Umbilical cord (tissue), 2 donors: ENCODE measurements around the gene ABHD15. TPM values are rescaled to one million over a fixed set of nuclear protein-coding genes. Genes with fewer than 3 reads are reported as not detected.
"Not testable (repeated sequence)": the region's sequence is repeated elsewhere in the genome, so short reads cannot be mapped to it uniquely, and the experiment has no call there.

Source experiments
- DNase-seq: peaks from one replicate; pipeline ENCODE4 v3.0.0-alpha.2; 2015; ENCODE audit warnings: low spot score
- total RNA-seq: library from RNA; depleted of rRNA; stranded (reverse); fragments of >200 nt; gene quantifications from one replicate; pipeline ENCODE4 v1.2.3, GENCODE V29; 2014; ENCODE audit warnings: low replicate concordance; ENCODE audit not compliant: insufficient read depth

ABHD15 gene
- total RNA-seq, 1 donor from 2014 or later, result 3.1 TPM

DNA sequence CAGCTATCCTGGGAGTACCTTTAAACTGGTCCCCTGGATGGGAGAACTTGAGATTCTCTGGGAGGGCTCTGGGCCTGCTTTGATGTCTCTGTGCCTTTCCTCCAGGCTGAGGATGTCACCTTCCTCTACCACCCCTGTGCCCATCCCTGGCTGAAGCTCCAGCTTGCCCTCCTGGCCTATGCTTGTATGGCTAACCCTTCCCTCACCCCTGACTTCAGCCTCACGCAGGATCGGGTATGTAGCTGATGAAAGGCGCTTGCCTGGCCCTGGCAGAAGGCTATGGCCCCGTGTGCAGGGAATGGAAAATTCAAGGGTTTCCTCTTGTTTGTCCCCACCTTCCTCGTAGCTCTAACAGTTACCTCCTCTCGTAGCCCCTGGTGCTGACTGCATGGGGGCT lies 4.6 kb upstream of the ABHD15 start:
- DNase-seq, result no peak

DNA sequence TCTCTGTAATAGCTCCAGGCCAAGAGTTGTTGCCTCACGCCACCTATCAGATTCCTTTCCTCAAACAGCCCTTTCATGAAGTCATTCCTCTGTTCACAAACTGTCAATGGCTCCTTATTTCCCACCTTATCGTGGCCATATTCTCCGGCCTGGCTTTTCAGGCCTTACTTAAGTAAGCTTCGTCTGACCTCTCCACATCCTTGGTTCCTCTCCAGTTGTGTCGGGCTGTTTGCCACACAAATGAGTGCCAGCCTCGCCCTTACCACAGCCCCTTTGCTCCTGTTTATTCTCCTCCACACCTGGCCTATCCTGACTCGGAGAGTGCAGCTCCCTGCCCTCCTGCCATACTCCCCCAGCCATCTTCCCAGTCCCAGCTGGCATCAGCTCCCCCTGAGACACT lies 3.7 kb upstream of the ABHD15 start:
- no peak for DNase-seq

- no peak for DNase-seq
Observed at GRCh38 chr17:29569245-29569950, 2.6 kb upstream of the ABHD15 start.

DNA sequence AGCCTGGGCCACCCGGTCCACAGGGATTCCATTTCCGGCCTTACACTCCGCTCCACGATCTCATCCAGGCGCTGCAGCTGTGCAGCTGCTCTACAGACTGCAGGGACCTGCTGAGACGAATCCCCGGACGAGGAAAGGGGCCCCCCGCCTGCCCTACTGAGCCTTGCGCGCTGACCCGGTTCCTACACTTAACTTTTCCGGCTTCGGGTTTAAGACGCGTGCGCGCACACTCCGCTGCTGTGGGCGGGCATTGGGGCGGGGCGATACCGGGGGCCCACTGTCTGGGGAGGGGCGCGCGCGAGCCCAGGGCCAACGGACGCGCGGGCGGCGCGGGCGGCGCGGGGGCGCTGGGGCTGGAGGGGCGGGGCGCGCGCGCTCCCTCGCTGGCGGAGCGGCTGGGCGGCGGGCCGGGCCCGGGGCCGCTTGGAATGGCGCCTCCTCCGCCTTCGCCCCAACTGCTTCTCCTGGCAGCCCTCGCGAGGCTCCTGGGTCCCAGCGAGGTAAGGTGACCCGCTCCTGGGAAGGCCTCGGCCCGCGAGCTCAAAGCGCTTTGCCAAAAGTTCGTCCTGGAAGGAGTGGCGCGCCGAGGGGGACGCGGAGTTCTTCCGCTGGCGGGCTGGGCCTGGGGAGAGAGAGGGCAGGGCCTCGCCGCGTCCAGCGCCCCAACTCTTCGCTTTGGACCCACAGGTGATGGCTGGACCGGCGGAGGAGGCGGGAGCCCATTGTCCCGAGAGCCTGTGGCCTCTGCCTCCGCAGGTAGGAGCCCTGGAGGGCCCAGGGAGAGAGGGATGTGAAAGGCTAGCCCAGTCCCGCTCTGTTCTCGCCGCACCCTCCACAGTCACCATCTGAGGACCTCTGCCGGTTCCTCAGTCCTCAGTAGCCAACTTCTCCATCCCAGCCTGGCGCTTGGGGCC lies 1.8 kb upstream of the ABHD15 start, which contains the start of gene TP53I13:
Gene TP53I13 (plus strand): TSS at position 371 of the 914 bp plus-strand sequence. CDS start 58 bp downstream, at position 429.
- DNase-seq, result peak; percentile 92

- DNase-seq, result peak; percentile 45
Observed at GRCh38 chr17:29567554-29568330, 905 bp upstream of the ABHD15 start.

DNA sequence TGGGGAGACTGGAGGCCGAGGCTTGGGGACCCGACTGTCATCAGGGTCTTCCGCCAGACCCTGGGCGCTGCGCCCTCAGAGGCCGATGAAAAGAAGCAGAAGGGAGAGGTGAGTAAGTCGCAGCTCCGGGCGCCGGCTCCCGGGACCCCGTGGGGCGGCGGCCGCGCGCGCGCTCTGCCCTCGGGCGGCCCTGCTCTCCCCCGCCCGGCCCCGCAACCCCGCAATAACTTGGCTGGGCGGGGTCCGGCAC lies 392 bp upstream of the ABHD15 start:
- DNase-seq, result no peak

DNA sequence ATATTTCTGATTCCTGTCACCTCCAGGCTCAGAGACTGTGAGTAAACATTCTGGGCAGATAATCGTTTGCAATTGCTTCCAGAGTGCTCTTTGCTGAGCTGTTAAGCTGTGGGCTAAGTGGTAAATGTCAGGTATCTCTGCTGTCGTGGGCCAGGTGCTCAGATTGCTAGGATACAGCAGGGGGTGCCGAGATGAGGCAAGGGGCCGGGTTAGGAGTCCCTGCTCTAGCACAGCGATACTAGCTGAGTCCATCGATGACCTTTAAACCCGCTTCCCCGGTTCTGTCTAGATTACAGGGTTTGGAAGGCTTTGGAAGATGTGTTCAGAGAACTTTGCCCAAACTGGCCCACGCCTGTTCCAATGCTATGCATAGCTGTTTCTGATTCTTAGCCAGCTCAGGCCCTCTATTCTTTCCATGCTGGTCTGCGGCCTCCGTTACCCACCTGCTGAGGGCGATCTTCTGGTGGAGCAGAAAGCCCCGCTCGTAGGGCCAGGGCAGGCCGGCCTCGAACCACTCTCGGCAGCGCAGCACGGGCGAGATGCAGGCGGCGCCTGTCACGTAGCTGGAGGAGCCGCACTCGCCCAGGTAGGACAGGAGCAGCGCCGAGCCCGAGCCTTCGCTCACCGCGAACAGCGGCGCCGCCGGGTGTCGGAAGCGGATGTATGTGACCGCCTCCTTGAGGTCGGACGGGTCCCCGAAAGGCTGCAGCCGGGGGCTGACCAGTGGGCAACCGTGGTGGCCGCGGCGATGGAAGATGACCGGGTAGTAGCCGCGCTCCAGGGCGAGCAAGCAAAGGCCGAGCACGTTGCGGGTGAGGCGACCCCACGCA lies 979 bp downstream of the ABHD15 start:
- no peak for DNase-seq

DNA sequence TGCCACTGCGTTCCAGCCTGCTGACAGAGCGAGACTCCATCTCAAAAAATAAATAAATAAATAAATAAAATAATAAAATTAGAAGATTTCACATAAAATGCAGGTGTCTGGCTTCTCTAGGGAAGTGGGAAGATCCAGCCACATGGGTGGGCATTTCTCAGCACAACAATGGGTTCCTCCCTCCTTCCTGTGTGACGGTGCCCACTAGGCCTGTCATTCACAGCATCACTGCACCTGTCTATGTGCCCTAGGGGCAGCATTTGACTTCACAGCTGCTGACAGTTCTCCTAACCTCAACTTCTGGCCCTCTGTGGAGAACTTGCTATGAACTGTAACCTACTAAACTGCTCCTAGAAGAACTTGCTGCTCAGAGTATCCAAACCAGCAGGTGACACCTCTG lies 3.0 kb downstream of the ABHD15 start:
- no peak for DNase-seq

- DNase-seq, result no peak
Observed at GRCh38 chr17:29562615-29563014, 4.2 kb downstream of the ABHD15 start.

- DNase-seq, result peak; percentile 94
Observed at GRCh38 chr17:29561554-29562517, 5.0 kb downstream of the ABHD15 start.

DNA sequence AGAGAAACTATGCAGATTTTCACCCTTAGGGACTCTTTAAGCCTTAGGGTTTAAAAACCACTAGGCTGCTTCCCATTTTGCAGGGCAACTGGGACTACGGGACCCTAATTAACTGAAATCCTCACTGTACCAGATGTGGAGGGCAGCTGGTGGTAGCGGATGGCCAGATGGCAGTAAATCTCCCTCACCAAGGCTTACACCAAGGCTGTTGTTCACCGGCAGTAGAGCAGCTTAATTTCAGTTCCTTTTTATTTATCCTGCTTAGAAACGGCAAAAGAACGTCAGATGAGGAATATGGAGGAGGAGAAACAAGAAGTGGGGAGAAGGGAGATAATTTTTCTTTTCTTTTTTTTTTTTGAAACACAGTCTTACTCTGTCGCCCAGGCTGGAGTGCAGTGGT lies 6.5 kb downstream of the ABHD15 start:
- peak; percentile 27 for DNase-seq

GRCh38 chr17:29559640-29560039 lies 7.2 kb downstream of the ABHD15 start:
- no peak for DNase-seq

DNA sequence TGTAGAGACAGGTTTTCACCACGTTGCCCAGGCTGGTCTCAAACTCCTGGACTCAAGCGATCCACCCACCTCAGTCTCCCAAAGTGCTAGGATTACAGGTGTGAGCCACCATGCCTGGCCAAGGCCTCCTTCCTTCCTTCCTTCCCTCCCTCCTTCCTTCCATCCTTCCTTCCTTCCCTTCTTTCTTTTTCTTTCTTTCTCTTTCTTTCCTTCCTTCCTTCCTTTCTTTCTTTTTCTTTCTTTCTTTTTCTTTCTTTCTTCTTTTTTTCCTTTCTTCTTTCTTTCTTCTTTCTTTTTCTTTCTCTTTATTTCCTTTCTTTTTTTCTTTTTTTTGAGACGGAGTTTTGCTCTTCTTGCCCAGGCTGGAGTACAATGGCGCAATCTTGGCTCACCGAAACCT lies 8.7 kb downstream of the ABHD15 start:
- DNase-seq, result not testable (repeated sequence)

- no peak for DNase-seq
Observed at GRCh38 chr17:29557739-29558116, 9.1 kb downstream of the ABHD15 start.

- DNase-seq, result peak; percentile 30
Observed at GRCh38 chr17:29557085-29557738, 9.6 kb downstream of the ABHD15 start.

- no peak for DNase-seq
Observed at GRCh38 chr17:29555840-29556239, 11.0 kb downstream of the ABHD15 start.

- no peak for DNase-seq
Observed at GRCh38 chr17:29549177-29549923, 17.5 kb downstream of the ABHD15 start.

DNA sequence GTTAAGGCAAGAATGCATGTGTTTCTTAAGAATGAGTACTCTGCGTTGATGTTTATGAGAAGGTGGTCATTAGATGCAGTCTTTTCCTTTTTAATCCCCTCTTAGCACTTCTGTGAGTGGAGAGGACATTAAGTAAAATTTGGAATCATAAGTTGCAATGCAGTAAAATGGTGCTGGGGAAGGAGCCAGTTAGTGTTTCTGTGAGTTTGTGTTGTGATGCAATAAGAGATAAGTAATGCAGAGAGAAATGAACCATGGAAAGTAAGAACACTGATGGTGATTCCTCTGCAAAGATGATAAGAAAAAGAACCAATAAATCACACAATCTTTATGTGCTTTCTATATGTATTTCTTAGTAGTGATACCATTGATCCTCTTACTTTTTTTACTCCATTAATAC lies 20.0 kb downstream of the ABHD15 start:
- peak; percentile 36 for DNase-seq

GRCh38 chr17:29546085-29546484 lies 20.8 kb downstream of the ABHD15 start:
- DNase-seq, result no peak
